OCI-LY1 (cell line): ENCODE measurements around the gene PLVAP.

ENCODE experiments used
- EZH2 ChIP-seq: fragments of 200-600 bp; sonication (generic), shearing (Covaris generic); IDR thresholded peaks from 2 replicates; pipeline ENCODE4 v1.8.0; 2017; ENCODE audit warnings: borderline replicate concordance, mixed run types, mild to moderate bottlenecking, antibody characterized with exemption, low read length, moderate library complexity, mixed read lengths
- TF ChIP-seq, protein P1 (sequence below): fragments of 200-600 bp; sonication (generic), shearing (Covaris generic); IDR thresholded peaks from 2 replicates; pipeline ENCODE4 v1.5.1; 2017; ENCODE audit warnings: mild to moderate bottlenecking, antibody characterized with exemption, low read length, moderate library complexity, mixed read lengths

DNA sequence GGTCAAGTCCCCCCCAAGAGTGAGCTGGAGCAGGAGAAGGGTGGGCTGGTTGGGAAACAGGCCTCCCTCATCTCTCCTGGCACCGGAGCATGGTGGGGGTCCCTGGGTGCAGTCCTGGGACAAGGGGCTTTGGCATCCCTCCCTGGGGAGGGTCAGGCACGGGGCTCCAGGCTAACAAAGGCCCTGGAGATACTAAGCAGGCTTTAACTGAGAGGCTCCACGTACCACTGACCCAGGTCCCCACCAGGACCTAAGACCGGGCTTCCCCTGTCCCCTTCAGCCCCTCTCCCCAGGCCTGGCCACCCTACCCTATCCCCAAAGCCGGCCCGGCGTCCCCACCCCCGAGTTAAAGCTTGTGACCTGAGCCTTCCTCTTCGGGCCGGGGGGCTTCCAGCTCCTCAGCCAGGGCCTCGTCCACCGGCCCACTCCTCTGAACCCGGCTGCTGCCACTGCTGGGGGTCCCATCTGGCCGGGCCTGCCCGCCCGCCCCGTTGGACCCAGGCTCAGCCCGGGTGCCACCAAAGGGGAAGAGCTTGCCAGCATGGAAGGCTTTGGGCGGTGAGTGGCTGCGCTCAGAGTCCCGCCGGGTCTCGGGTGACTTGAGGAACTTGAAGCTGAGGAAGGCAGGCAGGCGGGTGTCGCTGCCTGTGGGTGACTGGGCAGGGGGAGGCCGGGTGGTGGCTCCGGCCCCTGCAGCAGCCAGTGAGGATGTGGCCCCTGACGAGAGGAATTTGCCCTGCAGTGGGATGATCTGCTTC, 52.6 kb downstream of the PLVAP start:
- TF ChIP-seq, protein P1, sequence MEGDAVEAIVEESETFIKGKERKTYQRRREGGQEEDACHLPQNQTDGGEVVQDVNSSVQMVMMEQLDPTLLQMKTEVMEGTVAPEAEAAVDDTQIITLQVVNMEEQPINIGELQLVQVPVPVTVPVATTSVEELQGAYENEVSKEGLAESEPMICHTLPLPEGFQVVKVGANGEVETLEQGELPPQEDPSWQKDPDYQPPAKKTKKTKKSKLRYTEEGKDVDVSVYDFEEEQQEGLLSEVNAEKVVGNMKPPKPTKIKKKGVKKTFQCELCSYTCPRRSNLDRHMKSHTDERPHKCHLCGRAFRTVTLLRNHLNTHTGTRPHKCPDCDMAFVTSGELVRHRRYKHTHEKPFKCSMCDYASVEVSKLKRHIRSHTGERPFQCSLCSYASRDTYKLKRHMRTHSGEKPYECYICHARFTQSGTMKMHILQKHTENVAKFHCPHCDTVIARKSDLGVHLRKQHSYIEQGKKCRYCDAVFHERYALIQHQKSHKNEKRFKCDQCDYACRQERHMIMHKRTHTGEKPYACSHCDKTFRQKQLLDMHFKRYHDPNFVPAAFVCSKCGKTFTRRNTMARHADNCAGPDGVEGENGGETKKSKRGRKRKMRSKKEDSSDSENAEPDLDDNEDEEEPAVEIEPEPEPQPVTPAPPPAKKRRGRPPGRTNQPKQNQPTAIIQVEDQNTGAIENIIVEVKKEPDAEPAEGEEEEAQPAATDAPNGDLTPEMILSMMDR, result no peak
- TF ChIP-seq EZH2, result no peak
